HL-60 (cell line): ENCODE data around the gene MROH2A.

ENCODE experiments used
- GABPA ChIP-seq: IDR thresholded peaks from 2 replicates; pipeline ENCODE4 v1.6.1; 2012; ENCODE audit warnings: low read depth
- SPI1 ChIP-seq: IDR thresholded peaks from 2 replicates; pipeline ENCODE4 v1.6.1; 2012; ENCODE audit warnings: low read depth, mild to moderate bottlenecking, borderline replicate concordance
- TF ChIP-seq, protein P1 (sequence below): IDR thresholded peaks from one replicate; pipeline ENCODE4 v1.5.1; 2011; ENCODE audit warnings: low read length, control low read depth, inconsistent platforms; ENCODE audit not compliant: insufficient read depth
- TF ChIP-seq, protein P2 (sequence below): IDR thresholded peaks from 2 replicates; pipeline ENCODE4 v1.6.1; 2012; ENCODE audit warnings: low read depth; ENCODE audit not compliant: insufficient replicate concordance

DNA sequence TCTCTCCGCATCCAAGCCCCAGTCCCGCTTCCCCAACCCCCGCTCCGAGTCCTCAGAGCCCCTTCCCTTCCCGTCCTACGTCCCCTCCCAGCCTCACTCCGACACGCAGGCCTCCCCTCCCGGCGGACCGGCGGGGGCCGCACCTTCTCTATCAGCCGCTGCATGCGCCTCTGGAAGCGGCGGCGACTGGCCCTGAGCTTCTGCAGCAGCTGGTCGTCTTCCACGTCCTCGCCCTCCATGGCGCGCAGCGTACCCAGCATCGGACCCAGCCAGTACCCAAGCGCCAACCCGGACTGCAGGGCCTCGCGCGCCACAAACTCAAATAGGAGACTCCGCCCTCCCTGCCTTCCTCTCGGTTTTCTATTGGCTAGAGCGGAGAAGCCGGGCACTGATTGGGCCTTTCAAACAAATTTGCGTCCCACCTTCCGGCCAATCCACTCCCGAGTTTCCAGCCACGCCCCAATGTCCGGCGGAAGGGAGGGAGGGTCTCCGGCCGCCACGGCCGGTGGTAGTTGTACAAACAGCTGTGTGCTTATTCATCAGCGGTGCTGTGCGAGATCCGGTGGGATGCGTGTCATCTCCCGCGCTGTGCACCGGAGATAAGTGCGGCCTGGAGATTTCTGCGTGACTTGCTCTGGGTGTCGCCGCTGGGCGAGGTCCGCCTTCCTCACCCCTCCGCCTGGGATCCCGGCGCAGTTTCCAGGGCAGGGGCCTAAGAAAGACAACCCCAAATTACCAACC lies 76.3 kb downstream of the MROH2A start, which contains the start of gene HJURP:
- TF ChIP-seq, protein P1, sequence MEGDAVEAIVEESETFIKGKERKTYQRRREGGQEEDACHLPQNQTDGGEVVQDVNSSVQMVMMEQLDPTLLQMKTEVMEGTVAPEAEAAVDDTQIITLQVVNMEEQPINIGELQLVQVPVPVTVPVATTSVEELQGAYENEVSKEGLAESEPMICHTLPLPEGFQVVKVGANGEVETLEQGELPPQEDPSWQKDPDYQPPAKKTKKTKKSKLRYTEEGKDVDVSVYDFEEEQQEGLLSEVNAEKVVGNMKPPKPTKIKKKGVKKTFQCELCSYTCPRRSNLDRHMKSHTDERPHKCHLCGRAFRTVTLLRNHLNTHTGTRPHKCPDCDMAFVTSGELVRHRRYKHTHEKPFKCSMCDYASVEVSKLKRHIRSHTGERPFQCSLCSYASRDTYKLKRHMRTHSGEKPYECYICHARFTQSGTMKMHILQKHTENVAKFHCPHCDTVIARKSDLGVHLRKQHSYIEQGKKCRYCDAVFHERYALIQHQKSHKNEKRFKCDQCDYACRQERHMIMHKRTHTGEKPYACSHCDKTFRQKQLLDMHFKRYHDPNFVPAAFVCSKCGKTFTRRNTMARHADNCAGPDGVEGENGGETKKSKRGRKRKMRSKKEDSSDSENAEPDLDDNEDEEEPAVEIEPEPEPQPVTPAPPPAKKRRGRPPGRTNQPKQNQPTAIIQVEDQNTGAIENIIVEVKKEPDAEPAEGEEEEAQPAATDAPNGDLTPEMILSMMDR = no peak
- no peak for TF ChIP-seq SPI1
- TF ChIP-seq GABPA = peak; percentile 68
- TF ChIP-seq, protein P2, sequence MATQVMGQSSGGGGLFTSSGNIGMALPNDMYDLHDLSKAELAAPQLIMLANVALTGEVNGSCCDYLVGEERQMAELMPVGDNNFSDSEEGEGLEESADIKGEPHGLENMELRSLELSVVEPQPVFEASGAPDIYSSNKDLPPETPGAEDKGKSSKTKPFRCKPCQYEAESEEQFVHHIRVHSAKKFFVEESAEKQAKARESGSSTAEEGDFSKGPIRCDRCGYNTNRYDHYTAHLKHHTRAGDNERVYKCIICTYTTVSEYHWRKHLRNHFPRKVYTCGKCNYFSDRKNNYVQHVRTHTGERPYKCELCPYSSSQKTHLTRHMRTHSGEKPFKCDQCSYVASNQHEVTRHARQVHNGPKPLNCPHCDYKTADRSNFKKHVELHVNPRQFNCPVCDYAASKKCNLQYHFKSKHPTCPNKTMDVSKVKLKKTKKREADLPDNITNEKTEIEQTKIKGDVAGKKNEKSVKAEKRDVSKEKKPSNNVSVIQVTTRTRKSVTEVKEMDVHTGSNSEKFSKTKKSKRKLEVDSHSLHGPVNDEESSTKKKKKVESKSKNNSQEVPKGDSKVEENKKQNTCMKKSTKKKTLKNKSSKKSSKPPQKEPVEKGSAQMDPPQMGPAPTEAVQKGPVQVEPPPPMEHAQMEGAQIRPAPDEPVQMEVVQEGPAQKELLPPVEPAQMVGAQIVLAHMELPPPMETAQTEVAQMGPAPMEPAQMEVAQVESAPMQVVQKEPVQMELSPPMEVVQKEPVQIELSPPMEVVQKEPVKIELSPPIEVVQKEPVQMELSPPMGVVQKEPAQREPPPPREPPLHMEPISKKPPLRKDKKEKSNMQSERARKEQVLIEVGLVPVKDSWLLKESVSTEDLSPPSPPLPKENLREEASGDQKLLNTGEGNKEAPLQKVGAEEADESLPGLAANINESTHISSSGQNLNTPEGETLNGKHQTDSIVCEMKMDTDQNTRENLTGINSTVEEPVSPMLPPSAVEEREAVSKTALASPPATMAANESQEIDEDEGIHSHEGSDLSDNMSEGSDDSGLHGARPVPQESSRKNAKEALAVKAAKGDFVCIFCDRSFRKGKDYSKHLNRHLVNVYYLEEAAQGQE = peak; percentile 28
